ENCODE data around the gene TRAF3.

TRAF3 gene

GRCh38 chr14:102941419-102942011, 164.3 kb downstream of the TRAF3 start:
- DNase-seq = no peak

- DNase-seq = no peak
These were observed 164.8 kb downstream of the TRAF3 start for GRCh38 chr14:102942069-102942468.

DNA sequence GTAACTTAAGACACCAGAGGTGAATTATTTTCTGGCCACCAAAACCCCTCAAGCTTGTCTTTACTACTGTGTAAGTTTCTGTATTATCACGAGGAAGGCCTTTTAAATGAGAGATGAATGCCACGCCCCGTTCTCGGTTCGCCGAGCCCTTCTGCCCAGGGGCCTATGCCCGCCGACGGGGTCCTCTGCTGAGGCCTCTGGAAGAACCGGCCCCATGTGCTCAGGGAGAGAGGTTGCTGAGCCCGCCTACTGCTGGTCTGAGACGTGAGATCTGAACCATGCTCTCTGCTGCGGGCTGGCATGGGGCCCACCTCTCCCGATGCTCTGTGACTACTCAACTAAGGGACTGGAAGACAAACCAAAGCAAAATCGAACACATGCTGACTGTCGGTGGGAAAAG, 166.2 kb downstream of the TRAF3 start:
- no peak for DNase-seq

- no peak for DNase-seq
These were observed 166.7 kb downstream of the TRAF3 start for GRCh38 chr14:102943979-102944378.

- no peak for DNase-seq
These were observed 167.4 kb downstream of the TRAF3 start for GRCh38 chr14:102944448-102945330.

DNA sequence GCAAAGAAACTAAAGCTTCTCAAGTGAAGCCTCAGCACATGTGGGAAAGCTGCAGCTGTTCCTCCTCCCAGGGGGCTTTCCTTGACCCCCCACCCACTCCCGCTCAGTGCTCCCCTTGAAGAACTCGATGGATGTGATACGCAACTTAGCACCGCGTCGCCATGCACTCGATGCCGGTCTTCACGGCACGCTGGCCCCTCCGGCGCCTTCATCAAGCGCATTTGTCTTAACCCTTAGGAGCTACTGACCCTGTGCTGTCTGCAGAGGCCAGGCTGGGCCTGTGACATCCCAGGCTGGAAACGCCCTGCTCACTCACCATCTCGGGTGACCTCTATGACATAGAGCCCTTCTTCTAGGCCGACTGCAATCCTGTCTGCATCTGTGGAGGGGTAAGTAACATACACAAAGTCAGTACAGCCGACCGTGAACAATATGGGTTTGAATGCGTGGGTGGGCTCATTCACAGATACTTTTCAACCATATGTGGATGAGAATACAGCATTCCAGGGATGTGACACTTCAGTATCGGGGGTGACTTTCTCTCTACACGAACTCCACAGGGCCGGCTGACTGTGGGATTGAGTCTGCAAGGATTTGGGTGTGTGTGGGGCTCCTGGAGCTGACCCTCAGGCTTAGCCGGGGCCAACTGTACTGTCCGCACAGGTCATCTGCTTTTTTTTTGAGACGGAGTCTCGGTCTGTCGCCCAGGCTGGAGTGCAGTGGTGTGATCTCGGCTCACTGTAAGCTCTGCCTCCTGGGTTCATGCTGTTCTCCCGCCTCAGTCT, 168.3 kb downstream of the TRAF3 start:
- DNase-seq = no peak

DNA sequence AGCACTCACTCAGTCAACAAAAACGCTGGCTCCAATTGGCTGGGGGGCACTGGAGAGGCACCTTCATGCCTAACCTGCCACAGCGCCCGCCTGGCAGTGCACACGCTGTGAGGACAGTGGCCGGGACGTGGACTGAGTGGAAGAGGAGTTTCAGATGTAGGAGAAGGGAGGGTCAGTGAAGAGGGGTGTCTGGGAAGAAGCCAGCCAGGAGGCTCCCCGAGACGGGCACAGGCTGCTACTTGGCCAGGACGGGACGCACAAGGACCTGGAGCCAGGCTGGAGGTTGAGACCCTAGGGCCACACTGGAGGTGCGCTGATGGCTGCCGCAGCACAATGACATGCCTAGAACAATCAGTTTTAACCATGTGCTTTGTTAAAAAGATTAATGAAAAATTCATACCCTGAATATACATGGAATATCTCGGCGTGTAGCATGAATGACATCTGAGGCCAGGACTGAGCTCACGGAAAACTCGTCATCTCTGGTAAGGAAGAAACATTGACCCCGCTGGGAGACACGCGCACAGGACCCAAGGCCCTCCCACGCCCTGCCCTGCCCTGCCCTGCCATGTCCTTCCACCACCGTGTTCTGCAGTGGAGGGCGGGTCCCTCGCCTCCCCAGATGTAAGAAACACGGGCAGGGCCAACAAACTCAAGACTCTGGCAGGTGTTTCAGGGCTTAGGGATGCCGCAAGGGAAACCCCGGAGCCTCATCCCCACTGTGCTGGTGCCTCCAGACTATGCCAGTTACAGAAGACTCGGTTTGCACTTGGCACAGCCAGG, 170.3 kb downstream of the TRAF3 start:
- no peak for DNase-seq

- DNase-seq = no peak
These were observed 171.4 kb downstream of the TRAF3 start for GRCh38 chr14:102948698-102949061.

DNA sequence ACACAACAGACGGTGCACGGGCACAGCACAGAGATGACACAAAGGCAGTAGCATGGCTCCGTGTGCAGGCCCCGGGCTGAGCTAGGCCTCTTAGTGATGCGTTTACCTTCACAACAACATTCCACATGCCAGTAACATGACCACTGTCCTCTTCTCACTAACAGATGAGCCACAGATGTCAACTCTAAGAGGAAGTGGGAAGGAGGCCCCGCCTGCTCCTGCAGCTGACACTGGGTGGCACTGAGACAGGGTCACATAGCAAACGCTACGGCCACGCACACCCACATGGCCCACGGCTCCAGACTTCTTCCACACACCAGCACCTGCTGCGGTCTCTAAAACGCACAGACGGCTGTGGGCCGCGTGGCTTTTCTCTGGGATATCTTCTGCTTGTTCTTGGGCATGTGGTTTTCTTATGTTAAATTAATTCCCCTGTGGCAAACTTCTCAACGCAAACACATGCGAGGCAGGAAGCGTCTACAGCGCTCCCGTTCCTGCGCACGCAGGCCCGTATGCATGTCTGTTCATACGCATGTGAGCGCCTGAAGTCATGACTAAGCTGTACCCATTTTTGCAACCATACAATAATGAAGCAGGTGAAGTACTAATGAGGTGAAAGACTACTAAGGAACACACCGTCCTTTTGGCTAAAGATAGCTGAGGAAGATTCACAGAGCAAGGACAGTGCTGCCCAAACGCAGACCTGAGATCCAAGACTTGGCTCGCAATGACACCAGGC, 172.0 kb downstream of the TRAF3 start:
- no peak for DNase-seq

GRCh38 chr14:102949801-102950451, 172.7 kb downstream of the TRAF3 start:
- DNase-seq = no peak

- no peak for DNase-seq
These were observed 173.8 kb downstream of the TRAF3 start for GRCh38 chr14:102951034-102951433.

DNA sequence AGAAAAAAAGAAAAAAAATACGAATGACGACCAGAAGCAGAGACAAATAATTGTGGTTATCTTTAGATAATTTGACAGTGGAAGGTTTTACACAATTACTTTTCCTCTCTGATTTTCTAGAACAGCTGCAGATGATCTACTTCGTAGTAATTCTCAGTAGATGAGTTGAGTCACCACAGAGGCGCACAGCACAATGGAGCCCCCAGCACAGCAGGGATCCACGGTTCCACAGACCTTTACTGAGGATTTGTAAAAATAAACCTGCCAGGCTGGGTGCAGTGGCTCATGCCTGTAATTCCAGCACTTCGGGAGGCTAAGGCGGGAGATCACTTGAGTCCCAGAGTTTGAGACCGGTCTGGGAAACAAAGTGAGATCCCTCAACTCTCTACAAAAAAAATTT, 174.6 kb downstream of the TRAF3 start:
- DNase-seq = no peak

DNA sequence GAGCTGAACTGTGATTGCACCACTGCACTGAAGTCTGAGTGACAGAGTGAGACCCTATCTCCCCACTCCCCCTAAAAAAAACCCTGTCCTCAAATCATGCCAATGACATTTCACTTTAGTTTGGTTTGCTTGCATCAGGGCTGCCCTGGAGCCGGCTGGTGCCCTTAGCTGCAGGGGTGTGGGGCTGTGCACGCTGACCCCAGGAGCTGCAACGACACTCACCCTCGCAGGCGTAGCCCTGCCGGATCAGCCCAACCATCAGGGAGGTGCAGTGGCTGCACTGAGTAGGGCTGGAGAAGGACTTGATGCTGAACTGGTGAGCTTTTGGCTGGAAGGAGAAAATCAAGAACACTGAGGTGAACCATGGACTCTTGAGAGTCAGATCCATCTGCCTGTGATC, 175.0 kb downstream of the TRAF3 start:
- no peak for DNase-seq

DNA sequence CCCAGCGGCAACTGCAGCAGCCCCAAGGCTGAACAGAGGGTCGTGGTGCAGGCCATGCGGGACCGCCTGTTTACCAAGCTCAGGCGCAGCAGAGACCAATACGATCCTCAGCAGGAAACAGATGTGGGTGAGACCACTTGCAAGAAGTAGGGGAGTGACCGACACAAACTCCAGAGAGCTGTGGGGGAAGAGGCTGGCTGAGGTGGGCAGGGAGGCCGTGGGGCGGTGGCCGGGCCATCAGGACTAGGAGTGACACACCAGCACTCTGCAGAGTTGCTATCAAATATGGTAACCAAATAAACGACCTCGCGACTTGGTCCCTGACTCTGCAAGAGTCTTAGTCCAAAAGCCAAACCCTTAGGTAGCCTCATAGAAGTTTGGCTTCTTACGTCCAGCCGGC, 175.9 kb downstream of the TRAF3 start:
- no peak for DNase-seq

DNA sequence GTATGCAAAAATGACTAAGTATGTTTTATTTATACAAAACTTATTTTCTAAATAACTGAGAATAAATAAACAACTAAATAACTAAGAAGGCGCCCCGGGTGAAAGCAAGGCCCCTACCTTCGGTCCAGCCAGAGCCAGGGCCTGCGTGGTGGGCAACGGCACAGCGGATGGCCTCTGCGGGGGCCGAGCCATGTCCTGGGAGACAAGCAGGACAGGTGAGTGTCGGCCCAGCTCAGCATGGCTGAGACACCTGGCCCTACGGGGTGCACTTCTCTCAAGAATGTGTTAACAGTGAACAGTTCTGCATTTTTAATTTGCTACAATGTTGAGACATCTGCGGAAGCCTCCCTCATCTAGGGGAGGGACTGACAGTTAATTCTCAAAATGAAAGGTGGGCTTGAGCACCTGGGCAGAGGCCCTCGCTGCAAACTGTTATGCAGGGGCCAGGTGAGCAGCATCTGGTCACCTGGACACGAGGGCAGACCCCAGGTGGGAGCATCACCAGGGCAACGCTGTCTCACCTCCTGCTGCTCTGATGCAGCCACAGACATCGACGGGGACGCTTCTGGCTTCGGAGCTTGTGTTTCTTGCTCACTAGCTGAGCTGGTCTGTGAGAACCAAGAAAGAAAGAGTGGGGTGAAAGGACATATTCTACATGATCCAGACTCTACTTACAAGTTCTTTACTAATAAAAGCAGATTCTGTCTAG, 177.0 kb downstream of the TRAF3 start:
- no peak for DNase-seq

- DNase-seq = no peak
These were observed 178.6 kb downstream of the TRAF3 start for GRCh38 chr14:102955636-102956408.

- DNase-seq = no peak
These were observed 180.0 kb downstream of the TRAF3 start for GRCh38 chr14:102957222-102957621.

- no peak for DNase-seq
These were observed 181.2 kb downstream of the TRAF3 start for GRCh38 chr14:102958461-102958860.

Measured in DMS 273 treated with DMSO at 0.1 percent for 48 hours (cell line).